Measurements from ENCODE around the gene FAM193B. TPM values are rescaled to one million over a fixed set of nuclear protein-coding genes. Genes with fewer than 3 reads are reported as not detected.

FAM193B gene
- total RNA-seq, 4 donors from 2014 or later, result 57.0 to 128 (median 69.7) TPM

- no peak overlapping the region for H3K4me3 ChIP-seq (ENCODE audit: low read depth, poor library complexity, severe bottlenecking)
- TF ChIP-seq CTCF (IDR thresholded peaks at IDR 0.05) (no peak), POLR2A (IDR thresholded peaks at IDR 0.05) (no peak)
- intact Hi-C loops (cut with DNase I; ENCODE audit: low total_unique reads), result no loop called here
- WGBS, 2 donors, result 96 to 97% methylated on average over 17 of the region's 19 CpGs
- no peak for DNase-seq (ENCODE audit: low spot score in 2 of 2)
Measured at GRCh38 chr5:177523711-177524538, 30.4 kb downstream of the FAM193B start.

GRCh38 chr5:177520916-177521513, 33.3 kb downstream of the FAM193B start:
- TF ChIP-seq POLR2A (IDR thresholded peaks at IDR 0.05), result no peak
- TF ChIP-seq CTCF (IDR thresholded peaks at IDR 0.05), result no peak
- WGBS, 2 donors, result 90 to 94% methylated on average over 2 of the region's 2 CpGs
- intact Hi-C loops (cut with DNase I; ENCODE audit: low total_unique reads), result no loop called here
- no peak for DNase-seq (ENCODE audit: low spot score in 2 of 2)
- no peak overlapping the region for H3K4me3 ChIP-seq (ENCODE audit: low read depth, poor library complexity, severe bottlenecking)

- no peak for TF ChIP-seq POLR2A (IDR thresholded peaks at IDR 0.05)
- no peak for TF ChIP-seq CTCF (IDR thresholded peaks at IDR 0.05)
- DNase-seq (ENCODE audit: low spot score in 2 of 2), result no peak
- 92 to 97% methylated on average over 3 of the region's 3 CpGs for WGBS, 2 donors
- intact Hi-C loops (cut with DNase I; ENCODE audit: low total_unique reads), result no loop called here
- no peak overlapping the region for H3K4me3 ChIP-seq (ENCODE audit: low read depth, poor library complexity, severe bottlenecking)
Measured at GRCh38 chr5:177520271-177520670, 34.1 kb downstream of the FAM193B start.

- TF ChIP-seq POLR2A (IDR thresholded peaks at IDR 0.05), result no peak
- no peak for TF ChIP-seq CTCF (IDR thresholded peaks at IDR 0.05)
- DNase-seq (ENCODE audit: low spot score in 2 of 2), result no peak
- intact Hi-C loops (cut with DNase I; ENCODE audit: low total_unique reads), result no loop called here
- 79 to 82% methylated on average over 13 of the region's 13 CpGs for WGBS, 2 donors
- no peak overlapping the region for H3K4me3 ChIP-seq (ENCODE audit: low read depth, poor library complexity, severe bottlenecking)
Measured at GRCh38 chr5:177519463-177520235, 34.7 kb downstream of the FAM193B start.

GRCh38 chr5:177516601-177517568, 37.5 kb downstream of the FAM193B start, which contains the start of gene DDX41:
TSS of gene DDX41 (minus strand) at chr5:177516961. CDS start at chr5:177516945, 16 bp downstream.
- intact Hi-C loops (cut with DNase I; ENCODE audit: low total_unique reads), result no loop called here
- H3K4me3 ChIP-seq (ENCODE audit: low read depth, poor library complexity, severe bottlenecking), result peak within 1 kb of the TSS; percentile 80
- no peak for TF ChIP-seq CTCF (IDR thresholded peaks at IDR 0.05)
- no peak for TF ChIP-seq POLR2A (IDR thresholded peaks at IDR 0.05)
- peak; percentile 99 for DNase-seq (ENCODE audit: low spot score in 2 of 2)
- 0 to 1% methylated on average over 73 to 91 of the region's 96 CpGs for WGBS, 2 donors

Measured in lower leg skin (tissue), 4 donors.